WTC11 (cell line): Measurements from ENCODE around the gene ATP6V1C2. TPM values are rescaled to one million over a fixed set of nuclear protein-coding genes. Genes with fewer than 3 reads are reported as not detected.

Experiments used
- ATAC-seq: fragments of 200-7000 bp; cut with Tn5 transposase; 2 replicates; pipeline ENCODE4 v1.10.0; 2021; ENCODE audit warnings: mild to moderate bottlenecking, moderate library complexity
- CTCF ChIA-PET: fragments of 300-600 bp; sonication (Branson Sonifier 250); formaldehyde crosslinking; loops from one replicate; lab custom pipeline; 2021; ENCODE audit warnings: antibody characterized with exemption; lab: Charles Lee
- POLR2A ChIA-PET: fragments of 350-600 bp; sonication (Branson Sonifier 250); formaldehyde crosslinking; loops from one replicate; lab custom pipeline; 2021; ENCODE audit warnings: antibody characterized with exemption; lab: Charles Lee
- DNase-seq: peaks from one replicate; pipeline ENCODE4 v3.0.0; 2021; ENCODE audit warnings: low spot score
- H3K27ac Mint-ChIP-seq: 2 replicates; pipeline ENCODE4 v1.8.0; 2021; ENCODE audit warnings: mixed read lengths
- H3K27me3 Mint-ChIP-seq: 2 replicates; pipeline ENCODE4 v1.8.0; 2021; ENCODE audit warnings: low read depth, mild to moderate bottlenecking, moderate library complexity, mixed read lengths
- H3K36me3 Mint-ChIP-seq: 2 replicates; pipeline ENCODE4 v1.8.0; 2021; ENCODE audit warnings: mixed read lengths
- H3K4me1 Mint-ChIP-seq: 2 replicates; pipeline ENCODE4 v1.8.0; 2022; ENCODE audit warnings: mixed read lengths
- H3K4me3 Mint-ChIP-seq: 2 replicates; pipeline ENCODE4 v1.8.0; 2021; ENCODE audit warnings: mild to moderate bottlenecking, moderate library complexity, mixed read lengths
- H3K9me3 Mint-ChIP-seq: 2 replicates; pipeline ENCODE4 v1.8.0; 2021; ENCODE audit warnings: mixed read lengths
- ATF1 ChIP-seq: sonication (generic); formaldehyde crosslinking; IDR thresholded peaks from 2 replicates; pipeline ENCODE4 v1.8.1; 2023; ENCODE audit warnings: mild to moderate bottlenecking, moderate library complexity, missing genetic modification reagents
- FOXK1 ChIP-seq: sonication (generic); formaldehyde crosslinking; IDR thresholded peaks from 2 replicates; pipeline ENCODE4 v1.8.0; 2022; ENCODE audit warnings: mild to moderate bottlenecking, moderate library complexity, missing genetic modification reagents
- FOXP1 ChIP-seq: sonication (generic); formaldehyde crosslinking; IDR thresholded peaks from 2 replicates; pipeline ENCODE4 v1.8.0; 2022; ENCODE audit warnings: missing genetic modification reagents, mild to moderate bottlenecking, moderate library complexity, borderline replicate concordance
- IRF2 ChIP-seq: sonication (generic); formaldehyde crosslinking; IDR thresholded peaks from 2 replicates; pipeline ENCODE4 v1.8.0; 2022; ENCODE audit warnings: low read depth, missing genetic modification reagents, borderline replicate concordance
- MXD4 ChIP-seq: fragments of 250-450 bp; sonication (Bioruptor Pico); IDR thresholded peaks from 2 replicates; pipeline ENCODE4 v1.8.0; 2021; ENCODE audit warnings: mild to moderate bottlenecking, moderate library complexity, borderline replicate concordance
- NR2C2 ChIP-seq: sonication (generic); formaldehyde crosslinking; IDR thresholded peaks from 2 replicates; pipeline ENCODE4 v1.8.0; 2022; ENCODE audit warnings: mild to moderate bottlenecking, missing genetic modification reagents
- SOX15 ChIP-seq: fragments of 250-450 bp; sonication (Bioruptor Pico); IDR thresholded peaks from 2 replicates; pipeline ENCODE4 v1.9.0; 2021; ENCODE audit warnings: mild to moderate bottlenecking
- ZNF138 ChIP-seq: sonication (generic); formaldehyde crosslinking; conservative IDR thresholded peaks from 2 replicates; pipeline ENCODE4 v1.8.1; 2022; ENCODE audit warnings: mild to moderate bottlenecking, moderate library complexity, missing genetic modification reagents
- ZNF263 ChIP-seq: sonication (generic); formaldehyde crosslinking; IDR thresholded peaks from 2 replicates; pipeline ENCODE4 v1.8.1; 2022; ENCODE audit warnings: low read depth, mild to moderate bottlenecking, moderate library complexity, missing genetic modification reagents
- ZNF423 ChIP-seq: fragments of 250-450 bp; sonication (Bioruptor Pico); IDR thresholded peaks from 2 replicates; pipeline ENCODE4 v2.1.2; 2022; ENCODE audit warnings: mild to moderate bottlenecking, moderate library complexity
- total RNA-seq: library from RNA; stranded (reverse); gene quantifications from 3 replicates; pipeline ENCODE4 v1.2.3, GENCODE V29; 2021
- TF ChIP-seq, protein P1 (sequence below): fragments of 250-450 bp; sonication (Bioruptor Pico); IDR thresholded peaks from 2 replicates; pipeline ENCODE4 v1.9.0; 2021; ENCODE audit warnings: mild to moderate bottlenecking
- TF ChIP-seq, protein P2 (sequence below): sonication (generic); formaldehyde crosslinking; IDR thresholded peaks from 2 replicates; pipeline ENCODE4 v1.8.0; 2022; ENCODE audit warnings: missing genetic modification reagents
- TF ChIP-seq, protein P3 (sequence below): sonication (generic); formaldehyde crosslinking; IDR thresholded peaks from 2 replicates; pipeline ENCODE4 v1.8.1; 2023; ENCODE audit warnings: mild to moderate bottlenecking, missing genetic modification reagents, moderate library complexity
- TF ChIP-seq, protein P4 (sequence below): sonication (generic); formaldehyde crosslinking; IDR thresholded peaks from 2 replicates; pipeline ENCODE4 v1.8.1; 2023; ENCODE audit warnings: mild to moderate bottlenecking, missing genetic modification reagents, moderate library complexity
- TF ChIP-seq, protein P5 (sequence below): sonication (generic); formaldehyde crosslinking; IDR thresholded peaks from 2 replicates; pipeline ENCODE4 v1.8.0; 2023; ENCODE audit warnings: mild to moderate bottlenecking, missing genetic modification reagents
- TF ChIP-seq, protein P6 (sequence below): sonication (generic); formaldehyde crosslinking; conservative IDR thresholded peaks from 2 replicates; pipeline ENCODE4 v1.8.1; 2023; ENCODE audit warnings: mild to moderate bottlenecking, low read depth, missing genetic modification reagents, moderate library complexity

ATP6V1C2 gene
- total RNA-seq, 1 experiment from 2014 or later: 0.42 TPM

DNA sequence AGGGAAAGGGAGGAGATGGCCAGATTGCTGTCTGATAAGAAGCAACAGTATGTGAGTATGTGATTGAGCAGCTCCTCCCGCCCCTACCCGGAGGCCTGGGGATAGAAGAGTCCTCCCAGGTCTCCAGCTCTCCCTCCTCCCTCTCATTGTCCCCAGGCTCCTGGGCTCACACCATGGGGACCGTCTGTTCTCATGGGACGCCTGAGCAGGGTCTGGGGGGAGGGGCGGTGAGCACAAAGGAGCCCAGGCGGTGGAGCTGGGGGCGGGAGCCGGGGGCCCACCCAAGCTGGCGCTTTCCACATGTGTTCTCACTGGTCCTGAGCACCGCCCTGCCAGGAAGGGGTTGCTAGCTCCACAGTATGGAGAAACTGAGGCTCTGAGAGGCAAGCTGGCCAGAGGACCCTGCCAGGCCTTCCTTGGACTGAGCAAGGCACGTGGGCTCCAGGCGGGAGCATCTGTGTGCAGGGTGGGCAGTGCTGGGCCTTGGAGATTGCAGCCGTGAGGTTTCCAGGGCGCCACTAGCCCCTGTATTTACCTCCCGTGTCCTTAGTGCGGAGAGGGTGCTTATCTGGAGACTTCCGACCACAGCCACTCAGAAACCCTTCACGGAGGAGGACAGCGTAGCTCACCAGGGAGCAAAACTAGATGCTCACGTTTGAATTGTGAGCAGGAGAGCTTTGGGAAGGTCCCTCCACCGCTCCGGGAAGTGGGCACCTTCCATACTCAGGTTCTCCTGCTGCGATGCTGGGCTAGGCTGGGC lies 53.8 kb downstream of the ATP6V1C2 start:
- ATAC-seq (no peak), DNase-seq (no peak)
- peak overlapping the region; percentile 88; the same call in 1 of the 2 replicates for H3K27ac Mint-ChIP-seq
- H3K9me3 Mint-ChIP-seq: no peaks in the 10 kb centered on the region
- ChIA-PET POLR2A (interaction anchor here (0.6 kb wide), 1 partner anchor 22 kb away, joined by 3 read pairs; no protein-coding TSS in a partner anchor), CTCF (interaction anchor here (1.1 kb wide), 1 partner anchor 58 kb away, joined by 4 read pairs; no protein-coding TSS in a partner anchor)
- peaks cover 4% of the 10 kb centered on the region for H3K36me3 Mint-ChIP-seq
- H3K27me3 Mint-ChIP-seq: no peaks in the 10 kb centered on the region
- H3K4me3 Mint-ChIP-seq: no peak overlapping the region
- peaks cover 5% of the 10 kb centered on the region; the same call in 1 of the 2 replicates for H3K4me1 Mint-ChIP-seq
- TF ChIP-seq ZNF263 (CRISPR knock-in tag): peak; percentile 88
- no peak for TF ChIP-seq ZNF423 (CRISPR knock-in tag)
- TF ChIP-seq FOXP1 (CRISPR knock-in tag): 0 out of 2 replicates have a peak, but pooled peaks have one; percentile 17

DNA sequence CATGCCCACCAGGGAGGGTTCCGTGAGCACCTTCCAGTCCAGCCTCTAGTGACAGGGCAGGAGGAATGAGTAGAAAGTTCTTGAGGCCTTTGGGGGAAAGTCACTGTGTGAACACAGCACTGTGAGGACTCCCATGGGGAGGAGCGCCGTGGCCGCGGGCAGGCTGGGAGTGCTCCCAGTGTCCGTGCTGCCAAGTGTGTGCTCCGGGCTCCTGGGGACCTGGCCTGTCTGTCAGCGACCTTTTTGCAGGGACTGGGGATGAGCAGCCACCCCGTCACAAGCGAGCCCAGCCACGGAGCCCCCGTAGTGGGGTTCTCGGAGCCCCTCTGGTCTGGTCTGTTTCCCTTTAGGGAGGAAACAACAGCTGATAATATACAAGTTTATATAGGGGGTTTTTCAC lies 54.4 kb downstream of the ATP6V1C2 start:
- ChIA-PET POLR2A (no interaction called here), CTCF (no interaction called here)
- Mint-ChIP-seq H3K4me3 (no peak overlapping the region), H3K9me3 (no peaks in the 10 kb centered on the region), H3K36me3 (peaks cover 7% of the 10 kb centered on the region), H3K27ac (no peak overlapping the region), H3K4me1 (peaks cover 5% of the 10 kb centered on the region; the same call in 1 of the 2 replicates), H3K27me3 (no peaks in the 10 kb centered on the region)
- DNase-seq: no peak
- TF ChIP-seq ZNF263 (CRISPR knock-in tag): peak; percentile 84; the same call in 1 of the 2 replicates
- TF ChIP-seq, protein P1, sequence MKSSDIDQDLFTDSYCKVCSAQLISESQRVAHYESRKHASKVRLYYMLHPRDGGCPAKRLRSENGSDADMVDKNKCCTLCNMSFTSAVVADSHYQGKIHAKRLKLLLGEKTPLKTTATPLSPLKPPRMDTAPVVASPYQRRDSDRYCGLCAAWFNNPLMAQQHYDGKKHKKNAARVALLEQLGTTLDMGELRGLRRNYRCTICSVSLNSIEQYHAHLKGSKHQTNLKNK: no peak
- no peak for ATAC-seq

DNA sequence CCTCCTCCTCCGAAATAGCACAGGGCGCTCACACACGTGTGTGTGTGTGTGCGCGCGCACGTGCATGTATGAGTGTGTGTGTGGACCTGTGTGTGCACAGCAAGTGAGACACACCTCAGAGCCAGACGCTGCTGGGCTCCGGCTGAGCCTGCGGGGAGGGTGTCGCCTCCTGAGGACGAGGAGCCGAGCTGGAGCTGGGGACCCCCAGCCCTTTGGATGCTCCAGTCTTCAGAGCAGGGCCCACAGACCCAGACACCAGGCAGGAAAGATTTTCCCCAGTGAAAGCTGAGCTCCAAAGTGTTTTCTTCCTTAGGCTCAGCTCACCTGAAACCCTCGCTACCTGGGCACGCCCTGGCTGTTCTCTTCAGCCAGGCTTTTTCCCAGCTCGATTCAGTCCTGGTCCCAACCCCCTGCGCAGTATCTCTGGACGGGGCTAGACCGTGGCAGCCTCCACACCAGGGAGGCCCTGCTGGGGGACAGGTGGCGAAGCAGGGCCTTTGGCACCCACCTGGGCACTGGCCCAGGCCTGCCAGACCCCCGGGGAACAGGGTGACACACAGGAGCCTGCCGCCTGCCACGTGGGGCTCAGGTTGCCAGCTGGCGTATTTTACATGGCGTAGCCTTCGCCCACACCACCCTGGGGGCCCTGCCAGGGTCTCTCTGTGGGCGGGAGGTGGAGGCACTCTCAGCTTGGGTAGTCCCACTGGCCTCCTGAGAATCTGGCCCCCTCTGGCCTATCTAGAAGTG lies 55.0 kb downstream of the ATP6V1C2 start:
- Mint-ChIP-seq H3K4me3 (no peak overlapping the region), H3K27me3 (no peaks in the 10 kb centered on the region), H3K4me1 (peaks cover 5% of the 10 kb centered on the region; the same call in 1 of the 2 replicates), H3K27ac (no peak overlapping the region), H3K9me3 (no peaks in the 10 kb centered on the region), H3K36me3 (peaks cover 13% of the 10 kb centered on the region)
- no peak for DNase-seq
- ATAC-seq: no peak
- POLR2A ChIA-PET: no interaction called here
- CTCF ChIA-PET: no interaction called here
- no peak for TF ChIP-seq IRF2 (CRISPR knock-in tag)
- TF ChIP-seq, protein P2, sequence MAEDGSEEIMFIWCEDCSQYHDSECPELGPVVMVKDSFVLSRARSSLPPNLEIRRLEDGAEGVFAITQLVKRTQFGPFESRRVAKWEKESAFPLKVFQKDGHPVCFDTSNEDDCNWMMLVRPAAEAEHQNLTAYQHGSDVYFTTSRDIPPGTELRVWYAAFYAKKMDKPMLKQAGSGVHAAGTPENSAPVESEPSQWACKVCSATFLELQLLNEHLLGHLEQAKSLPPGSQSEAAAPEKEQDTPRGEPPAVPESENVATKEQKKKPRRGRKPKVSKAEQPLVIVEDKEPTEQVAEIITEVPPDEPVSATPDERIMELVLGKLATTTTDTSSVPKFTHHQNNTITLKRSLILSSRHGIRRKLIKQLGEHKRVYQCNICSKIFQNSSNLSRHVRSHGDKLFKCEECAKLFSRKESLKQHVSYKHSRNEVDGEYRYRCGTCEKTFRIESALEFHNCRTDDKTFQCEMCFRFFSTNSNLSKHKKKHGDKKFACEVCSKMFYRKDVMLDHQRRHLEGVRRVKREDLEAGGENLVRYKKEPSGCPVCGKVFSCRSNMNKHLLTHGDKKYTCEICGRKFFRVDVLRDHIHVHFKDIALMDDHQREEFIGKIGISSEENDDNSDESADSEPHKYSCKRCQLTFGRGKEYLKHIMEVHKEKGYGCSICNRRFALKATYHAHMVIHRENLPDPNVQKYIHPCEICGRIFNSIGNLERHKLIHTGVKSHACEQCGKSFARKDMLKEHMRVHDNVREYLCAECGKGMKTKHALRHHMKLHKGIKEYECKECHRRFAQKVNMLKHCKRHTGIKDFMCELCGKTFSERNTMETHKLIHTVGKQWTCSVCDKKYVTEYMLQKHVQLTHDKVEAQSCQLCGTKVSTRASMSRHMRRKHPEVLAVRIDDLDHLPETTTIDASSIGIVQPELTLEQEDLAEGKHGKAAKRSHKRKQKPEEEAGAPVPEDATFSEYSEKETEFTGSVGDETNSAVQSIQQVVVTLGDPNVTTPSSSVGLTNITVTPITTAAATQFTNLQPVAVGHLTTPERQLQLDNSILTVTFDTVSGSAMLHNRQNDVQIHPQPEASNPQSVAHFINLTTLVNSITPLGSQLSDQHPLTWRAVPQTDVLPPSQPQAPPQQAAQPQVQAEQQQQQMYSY (CRISPR knock-in tag): no peak
- TF ChIP-seq, protein P3, sequence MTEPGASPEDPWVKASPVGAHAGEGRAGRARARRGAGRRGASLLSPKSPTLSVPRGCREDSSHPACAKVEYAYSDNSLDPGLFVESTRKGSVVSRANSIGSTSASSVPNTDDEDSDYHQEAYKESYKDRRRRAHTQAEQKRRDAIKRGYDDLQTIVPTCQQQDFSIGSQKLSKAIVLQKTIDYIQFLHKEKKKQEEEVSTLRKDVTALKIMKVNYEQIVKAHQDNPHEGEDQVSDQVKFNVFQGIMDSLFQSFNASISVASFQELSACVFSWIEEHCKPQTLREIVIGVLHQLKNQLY: no peak
- TF ChIP-seq MXD4 (CRISPR knock-in tag): no peak
- TF ChIP-seq ZNF138 (CRISPR knock-in tag): no peak
- TF ChIP-seq FOXK1 (CRISPR knock-in tag): no peak
- TF ChIP-seq, protein P4, sequence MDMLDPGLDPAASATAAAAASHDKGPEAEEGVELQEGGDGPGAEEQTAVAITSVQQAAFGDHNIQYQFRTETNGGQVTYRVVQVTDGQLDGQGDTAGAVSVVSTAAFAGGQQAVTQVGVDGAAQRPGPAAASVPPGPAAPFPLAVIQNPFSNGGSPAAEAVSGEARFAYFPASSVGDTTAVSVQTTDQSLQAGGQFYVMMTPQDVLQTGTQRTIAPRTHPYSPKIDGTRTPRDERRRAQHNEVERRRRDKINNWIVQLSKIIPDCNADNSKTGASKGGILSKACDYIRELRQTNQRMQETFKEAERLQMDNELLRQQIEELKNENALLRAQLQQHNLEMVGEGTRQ (CRISPR knock-in tag): no peak
- TF ChIP-seq, protein P5, sequence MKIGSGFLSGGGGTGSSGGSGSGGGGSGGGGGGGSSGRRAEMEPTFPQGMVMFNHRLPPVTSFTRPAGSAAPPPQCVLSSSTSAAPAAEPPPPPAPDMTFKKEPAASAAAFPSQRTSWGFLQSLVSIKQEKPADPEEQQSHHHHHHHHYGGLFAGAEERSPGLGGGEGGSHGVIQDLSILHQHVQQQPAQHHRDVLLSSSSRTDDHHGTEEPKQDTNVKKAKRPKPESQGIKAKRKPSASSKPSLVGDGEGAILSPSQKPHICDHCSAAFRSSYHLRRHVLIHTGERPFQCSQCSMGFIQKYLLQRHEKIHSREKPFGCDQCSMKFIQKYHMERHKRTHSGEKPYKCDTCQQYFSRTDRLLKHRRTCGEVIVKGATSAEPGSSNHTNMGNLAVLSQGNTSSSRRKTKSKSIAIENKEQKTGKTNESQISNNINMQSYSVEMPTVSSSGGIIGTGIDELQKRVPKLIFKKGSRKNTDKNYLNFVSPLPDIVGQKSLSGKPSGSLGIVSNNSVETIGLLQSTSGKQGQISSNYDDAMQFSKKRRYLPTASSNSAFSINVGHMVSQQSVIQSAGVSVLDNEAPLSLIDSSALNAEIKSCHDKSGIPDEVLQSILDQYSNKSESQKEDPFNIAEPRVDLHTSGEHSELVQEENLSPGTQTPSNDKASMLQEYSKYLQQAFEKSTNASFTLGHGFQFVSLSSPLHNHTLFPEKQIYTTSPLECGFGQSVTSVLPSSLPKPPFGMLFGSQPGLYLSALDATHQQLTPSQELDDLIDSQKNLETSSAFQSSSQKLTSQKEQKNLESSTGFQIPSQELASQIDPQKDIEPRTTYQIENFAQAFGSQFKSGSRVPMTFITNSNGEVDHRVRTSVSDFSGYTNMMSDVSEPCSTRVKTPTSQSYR (CRISPR knock-in tag): no peak
- TF ChIP-seq, protein P6, sequence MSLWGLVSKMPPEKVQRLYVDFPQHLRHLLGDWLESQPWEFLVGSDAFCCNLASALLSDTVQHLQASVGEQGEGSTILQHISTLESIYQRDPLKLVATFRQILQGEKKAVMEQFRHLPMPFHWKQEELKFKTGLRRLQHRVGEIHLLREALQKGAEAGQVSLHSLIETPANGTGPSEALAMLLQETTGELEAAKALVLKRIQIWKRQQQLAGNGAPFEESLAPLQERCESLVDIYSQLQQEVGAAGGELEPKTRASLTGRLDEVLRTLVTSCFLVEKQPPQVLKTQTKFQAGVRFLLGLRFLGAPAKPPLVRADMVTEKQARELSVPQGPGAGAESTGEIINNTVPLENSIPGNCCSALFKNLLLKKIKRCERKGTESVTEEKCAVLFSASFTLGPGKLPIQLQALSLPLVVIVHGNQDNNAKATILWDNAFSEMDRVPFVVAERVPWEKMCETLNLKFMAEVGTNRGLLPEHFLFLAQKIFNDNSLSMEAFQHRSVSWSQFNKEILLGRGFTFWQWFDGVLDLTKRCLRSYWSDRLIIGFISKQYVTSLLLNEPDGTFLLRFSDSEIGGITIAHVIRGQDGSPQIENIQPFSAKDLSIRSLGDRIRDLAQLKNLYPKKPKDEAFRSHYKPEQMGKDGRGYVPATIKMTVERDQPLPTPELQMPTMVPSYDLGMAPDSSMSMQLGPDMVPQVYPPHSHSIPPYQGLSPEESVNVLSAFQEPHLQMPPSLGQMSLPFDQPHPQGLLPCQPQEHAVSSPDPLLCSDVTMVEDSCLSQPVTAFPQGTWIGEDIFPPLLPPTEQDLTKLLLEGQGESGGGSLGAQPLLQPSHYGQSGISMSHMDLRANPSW: no peak
- no peak for TF ChIP-seq NR2C2 (CRISPR knock-in tag)
- TF ChIP-seq SOX15 (CRISPR knock-in tag): no peak
- TF ChIP-seq ATF1 (CRISPR knock-in tag): no peak
